H1 (cell line): ENCODE data around the gene GALC.
A peak's percentile ranks its signal among the peaks of the same experiment; 100 is the strongest.

Experiments
- CHD2 ChIP-seq: IDR thresholded peaks from 2 replicates; pipeline ENCODE4 v1.6.1; 2012; ENCODE audit warnings: low read length, improper control_type of control experiment
- POLR2A ChIP-seq, 2 experiments: IDR thresholded peaks; 1 replicate in 1 of 2; 2 replicates in 1 of 2; pipeline ENCODE4 v1.6.1; 2011; ENCODE audit warnings: low read depth in 2 of 2, low read length in 2 of 2, mild to moderate bottlenecking in 2 of 2; ENCODE audit errors: control extremely low read depth in 1 of 2
- POLR2AphosphoS5 ChIP-seq: IDR thresholded peaks from 2 replicates; pipeline ENCODE4 v1.6.1; 2011; ENCODE audit warnings: low read depth, low read length
- TF ChIP-seq, protein P1 (sequence below), 3 experiments: IDR thresholded peaks; 1 replicate in 2 of 3; 2 replicates in 1 of 3; pipeline versions ENCODE4 v1.5.1 to v1.6.1; 2011; ENCODE audit warnings: low read length in 3 of 3, mild to moderate bottlenecking in 3 of 3, inconsistent platforms in 2 of 3, low read depth in 1 of 3, moderate library complexity in 1 of 3; ENCODE audit not compliant: insufficient read depth in 1 of 3; ENCODE audit errors: control extremely low read depth in 1 of 3

DNA sequence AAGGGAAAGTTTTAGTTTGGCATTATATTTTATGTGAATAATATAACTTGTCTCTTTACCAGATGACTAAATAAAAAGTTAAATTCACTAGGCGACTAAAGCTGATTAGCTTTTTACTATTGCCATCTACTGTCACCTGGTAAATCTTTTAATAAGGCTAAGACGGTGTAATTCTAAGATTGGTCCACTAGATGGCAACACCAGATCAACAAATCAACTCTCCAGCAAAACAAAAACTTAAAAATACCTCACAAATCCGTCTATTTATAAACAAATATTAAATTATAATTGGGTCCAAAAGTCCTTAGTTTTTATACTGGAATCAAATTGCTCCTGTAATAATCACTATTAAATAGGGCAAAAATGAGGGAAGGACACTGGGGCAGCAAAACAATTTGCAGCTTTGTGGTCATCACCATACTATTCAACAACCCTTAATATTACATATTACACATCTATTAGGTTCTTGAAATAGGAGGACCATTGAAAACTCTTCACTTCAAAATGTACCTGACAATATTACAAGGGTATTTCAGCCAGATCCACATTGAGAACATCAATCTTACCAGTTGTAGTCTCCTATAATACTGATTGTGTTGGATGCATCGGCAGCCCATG is 47.9 kb downstream of the GALC start:
- no peak for TF ChIP-seq POLR2A (IDR thresholded peaks at IDR 0.05; ENCODE audit: control extremely low read depth in 1 of 2, low read depth in 2 of 2, low read length in 2 of 2)
- TF ChIP-seq, protein P1, sequence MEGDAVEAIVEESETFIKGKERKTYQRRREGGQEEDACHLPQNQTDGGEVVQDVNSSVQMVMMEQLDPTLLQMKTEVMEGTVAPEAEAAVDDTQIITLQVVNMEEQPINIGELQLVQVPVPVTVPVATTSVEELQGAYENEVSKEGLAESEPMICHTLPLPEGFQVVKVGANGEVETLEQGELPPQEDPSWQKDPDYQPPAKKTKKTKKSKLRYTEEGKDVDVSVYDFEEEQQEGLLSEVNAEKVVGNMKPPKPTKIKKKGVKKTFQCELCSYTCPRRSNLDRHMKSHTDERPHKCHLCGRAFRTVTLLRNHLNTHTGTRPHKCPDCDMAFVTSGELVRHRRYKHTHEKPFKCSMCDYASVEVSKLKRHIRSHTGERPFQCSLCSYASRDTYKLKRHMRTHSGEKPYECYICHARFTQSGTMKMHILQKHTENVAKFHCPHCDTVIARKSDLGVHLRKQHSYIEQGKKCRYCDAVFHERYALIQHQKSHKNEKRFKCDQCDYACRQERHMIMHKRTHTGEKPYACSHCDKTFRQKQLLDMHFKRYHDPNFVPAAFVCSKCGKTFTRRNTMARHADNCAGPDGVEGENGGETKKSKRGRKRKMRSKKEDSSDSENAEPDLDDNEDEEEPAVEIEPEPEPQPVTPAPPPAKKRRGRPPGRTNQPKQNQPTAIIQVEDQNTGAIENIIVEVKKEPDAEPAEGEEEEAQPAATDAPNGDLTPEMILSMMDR (IDR thresholded peaks at IDR 0.05; ENCODE audit: control extremely low read depth in 1 of 3, insufficient read depth in 1 of 3, low read depth in 1 of 3, low read length in 3 of 3), result peak in 2 of 3 experiments; percentile 37 to 47; a peak in 2 of 4 replicates
- TF ChIP-seq CHD2, result no peak
- TF ChIP-seq POLR2AphosphoS5, result no peak
